Dendritic cell treated with granulocyte-macrophage colony-stimulating factor and Interleukin-4, amounts not matched to agents 40 ng/mL and 50 ng/mL, for 4 days (primary cell): Measurements from ENCODE around the gene CTCFL.

Source experiments
- H3K27ac Mint-ChIP-seq: one replicate; pipeline ENCODE4 v1.8.0; 2022; ENCODE audit warnings: mild to moderate bottlenecking, mixed read lengths
- H3K27me3 Mint-ChIP-seq: one replicate; pipeline ENCODE4 v1.8.0; 2022; ENCODE audit warnings: mild to moderate bottlenecking, mixed read lengths
- H3K36me3 Mint-ChIP-seq: one replicate; pipeline ENCODE4 v1.8.0; 2022; ENCODE audit warnings: low read depth, mixed read lengths
- H3K4me1 Mint-ChIP-seq: one replicate; pipeline ENCODE4 v1.8.0; 2022; ENCODE audit warnings: low read depth, mixed read lengths
- H3K4me3 Mint-ChIP-seq: one replicate; pipeline ENCODE4 v1.8.0; 2022; ENCODE audit warnings: mild to moderate bottlenecking, moderate library complexity, mixed read lengths
- H3K9me3 Mint-ChIP-seq: one replicate; pipeline ENCODE4 v1.8.0; 2022; ENCODE audit warnings: mixed read lengths
- intact Hi-C: fragments of 100-400 bp; cut with micrococcal nuclease; formaldehyde crosslinking; loops from one replicate; pipeline ENCODE4 v1.15.0; 2022

Gene CTCFL

DNA sequence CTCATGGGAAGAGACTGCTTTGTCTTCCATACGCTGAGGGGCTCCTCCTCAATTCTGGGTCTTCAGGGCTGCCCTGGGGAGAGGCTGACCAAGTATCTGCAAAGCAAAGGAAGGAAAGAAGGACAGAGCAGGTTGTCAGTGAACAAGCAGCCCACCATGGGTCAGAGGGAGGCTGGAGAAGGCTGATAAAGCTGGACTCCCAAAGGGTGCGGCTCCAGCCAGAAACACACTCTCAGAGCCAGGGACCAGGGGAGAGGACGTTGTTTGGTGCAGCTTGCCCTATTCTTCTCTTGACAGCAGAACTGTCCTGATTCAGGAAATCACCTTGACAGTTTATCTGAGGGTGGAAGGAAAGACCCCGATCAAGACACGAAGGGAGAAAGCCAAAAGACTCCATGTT lies 10.4 kb upstream of the CTCFL start:
- Mint-ChIP-seq H3K4me3 (no peak overlapping the region), H3K36me3 (no peaks in the 10 kb centered on the region), H3K9me3 (no peaks in the 10 kb centered on the region), H3K27me3 (peaks cover 29% of the 10 kb centered on the region), H3K4me1 (no peaks in the 10 kb centered on the region), H3K27ac (no peak overlapping the region)
- intact Hi-C loops = no loop called here

DNA sequence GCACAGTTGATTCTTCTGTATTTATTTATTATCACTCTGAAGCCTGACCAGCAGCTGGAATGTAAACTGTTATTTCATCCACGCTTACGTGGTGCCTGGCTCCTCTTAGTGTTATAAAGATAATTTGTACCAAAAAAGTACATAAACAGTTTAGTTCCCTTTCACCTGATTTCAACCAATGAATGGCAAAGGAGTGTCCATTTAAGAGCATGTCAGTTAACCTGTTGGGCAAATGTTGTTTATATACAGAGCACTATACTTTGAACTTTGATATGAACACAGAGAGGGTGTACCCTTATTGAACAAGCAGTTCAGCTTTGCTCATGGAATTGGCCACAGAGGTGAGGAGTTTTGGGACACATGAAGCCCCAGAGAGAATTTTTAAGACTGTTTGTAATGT lies 7.2 kb upstream of the CTCFL start:
- H3K9me3 Mint-ChIP-seq = no peaks in the 10 kb centered on the region
- H3K4me1 Mint-ChIP-seq = no peaks in the 10 kb centered on the region
- H3K27me3 Mint-ChIP-seq = peaks cover 26% of the 10 kb centered on the region
- no peak overlapping the region for H3K27ac Mint-ChIP-seq
- intact Hi-C loops = no loop called here
- H3K36me3 Mint-ChIP-seq = no peaks in the 10 kb centered on the region
- no peak overlapping the region for H3K4me3 Mint-ChIP-seq

DNA sequence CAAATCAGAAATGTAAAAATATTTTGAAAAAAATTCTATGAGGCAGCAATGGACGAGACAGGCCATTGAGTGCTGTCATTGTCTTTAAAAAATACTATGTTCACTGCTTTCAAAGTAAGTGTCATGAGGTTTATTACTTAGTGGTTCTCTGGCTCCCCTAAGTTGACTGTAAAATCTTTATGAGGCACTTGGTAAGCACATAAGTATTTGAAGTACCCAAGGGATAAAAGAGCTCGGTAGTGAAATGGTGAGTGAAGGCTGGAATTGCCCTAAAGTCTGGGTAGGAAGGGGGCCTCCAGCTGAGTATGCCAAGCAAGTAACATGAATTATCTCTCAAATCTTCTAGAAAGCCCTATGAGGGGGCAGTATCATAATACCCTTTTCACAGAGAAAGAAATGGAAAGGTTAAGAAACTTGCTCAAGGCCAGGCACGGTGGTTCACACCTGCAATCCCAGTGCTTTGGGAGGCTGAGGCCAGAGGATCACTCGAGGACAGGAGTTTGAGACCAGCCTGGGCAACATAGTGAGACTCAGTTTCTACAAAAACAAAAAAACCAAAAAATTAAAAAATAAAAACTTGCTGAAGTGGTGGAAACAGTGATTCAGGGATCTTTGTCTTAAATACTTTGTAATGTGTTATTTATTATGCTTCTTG lies 5.5 kb upstream of the CTCFL start:
- H3K27ac Mint-ChIP-seq = no peak overlapping the region
- H3K4me3 Mint-ChIP-seq = no peak overlapping the region
- no peaks in the 10 kb centered on the region for H3K9me3 Mint-ChIP-seq
- H3K27me3 Mint-ChIP-seq = peaks cover 19% of the 10 kb centered on the region
- intact Hi-C loops = no loop called here
- no peaks in the 10 kb centered on the region for H3K36me3 Mint-ChIP-seq
- H3K4me1 Mint-ChIP-seq = no peaks in the 10 kb centered on the region

DNA sequence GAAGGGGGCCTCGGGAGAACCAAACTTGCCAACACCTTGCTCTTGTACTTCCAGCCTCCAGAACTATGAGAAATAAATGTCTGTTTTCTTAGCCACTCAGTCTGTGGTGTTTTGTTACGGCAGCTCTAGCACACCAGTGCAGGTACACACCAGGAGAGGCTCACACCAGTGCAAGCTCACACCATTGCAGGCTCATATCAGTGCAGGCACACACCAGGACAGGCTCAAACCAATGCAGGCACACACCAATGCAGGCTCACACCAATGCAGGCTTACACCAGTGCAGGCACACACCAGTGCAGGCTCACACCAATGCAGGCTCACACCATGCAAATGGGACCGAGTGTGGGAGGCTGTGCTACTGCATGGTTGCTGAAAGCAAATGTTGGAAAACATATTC lies 4.9 kb upstream of the CTCFL start:
- H3K4me3 Mint-ChIP-seq = no peak overlapping the region
- no peak overlapping the region for H3K27ac Mint-ChIP-seq
- H3K36me3 Mint-ChIP-seq = no peaks in the 10 kb centered on the region
- H3K4me1 Mint-ChIP-seq = no peaks in the 10 kb centered on the region
- intact Hi-C loops = no loop called here
- peaks cover 15% of the 10 kb centered on the region for H3K27me3 Mint-ChIP-seq
- no peaks in the 10 kb centered on the region for H3K9me3 Mint-ChIP-seq

DNA sequence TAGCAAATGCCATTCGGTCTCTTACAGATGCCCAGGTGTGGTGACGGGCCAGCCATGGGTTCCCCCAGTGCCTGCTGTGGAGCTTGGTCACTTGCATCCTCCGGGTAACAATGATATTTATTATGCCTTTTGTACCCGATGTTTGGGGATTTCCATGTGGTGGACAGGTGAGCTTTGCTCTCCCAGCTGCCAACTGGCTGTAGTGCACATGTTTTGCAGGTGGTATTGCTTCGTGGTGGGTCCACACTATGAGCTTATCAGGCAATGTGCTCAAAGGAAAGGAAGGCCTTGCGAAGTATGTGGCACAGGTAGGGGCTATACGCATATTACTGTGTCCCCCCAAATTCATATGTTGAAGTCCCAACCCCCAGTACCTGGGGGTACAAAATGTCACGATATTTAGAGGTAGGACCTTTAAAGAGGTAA lies 4.2 kb upstream of the CTCFL start:
- Mint-ChIP-seq H3K4me3 (no peak overlapping the region), H3K4me1 (no peaks in the 10 kb centered on the region), H3K27ac (no peak overlapping the region), H3K27me3 (peaks cover 15% of the 10 kb centered on the region), H3K9me3 (no peaks in the 10 kb centered on the region), H3K36me3 (no peaks in the 10 kb centered on the region)
- intact Hi-C loops = no loop called here

DNA sequence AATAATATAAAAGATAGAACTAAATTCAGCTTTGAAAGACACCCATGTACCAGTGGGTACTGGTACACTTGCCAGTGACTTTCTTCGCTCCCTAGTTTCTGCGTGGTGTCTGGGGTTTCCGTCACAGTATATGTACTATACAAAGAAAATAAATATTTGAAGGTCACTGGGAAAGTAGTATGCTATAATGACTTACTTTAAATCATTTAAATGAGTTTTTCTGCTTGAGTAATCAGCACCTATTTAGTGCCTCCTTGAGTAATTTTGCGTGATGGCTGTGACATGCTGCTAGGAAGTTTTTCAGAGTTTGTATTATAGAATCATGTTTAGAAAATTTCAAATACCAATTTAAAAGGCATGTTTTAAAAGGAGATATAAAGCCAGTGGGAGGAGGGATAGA lies 3.2 kb upstream of the CTCFL start:
- H3K4me3 Mint-ChIP-seq = no peak overlapping the region
- no peaks in the 10 kb centered on the region for H3K4me1 Mint-ChIP-seq
- H3K27ac Mint-ChIP-seq = no peak overlapping the region
- H3K9me3 Mint-ChIP-seq = no peaks in the 10 kb centered on the region
- H3K27me3 Mint-ChIP-seq = peaks cover 15% of the 10 kb centered on the region
- H3K36me3 Mint-ChIP-seq = no peaks in the 10 kb centered on the region
- intact Hi-C loops = no loop called here

DNA sequence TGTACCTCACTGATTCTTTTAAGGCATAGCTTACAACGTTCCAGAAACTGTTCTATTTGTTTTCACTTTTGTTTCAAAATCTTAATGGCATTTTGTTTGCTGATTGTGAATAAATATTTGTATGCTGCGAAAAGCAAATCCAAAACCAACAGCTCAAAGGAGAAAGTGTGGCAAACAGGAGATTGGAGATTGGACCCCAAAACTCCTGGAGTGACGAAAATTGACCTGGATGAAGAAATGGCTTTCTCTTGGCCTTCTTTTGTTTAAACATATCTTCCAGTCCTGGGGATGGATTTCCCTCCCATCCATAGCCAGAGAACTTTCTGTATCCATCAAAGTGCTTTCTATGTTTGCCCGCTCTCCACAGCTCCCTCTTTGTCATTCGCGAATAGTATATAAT lies 2.8 kb upstream of the CTCFL start:
- Mint-ChIP-seq H3K27ac (no peak overlapping the region), H3K36me3 (no peaks in the 10 kb centered on the region)
- intact Hi-C loops = no loop called here

DNA sequence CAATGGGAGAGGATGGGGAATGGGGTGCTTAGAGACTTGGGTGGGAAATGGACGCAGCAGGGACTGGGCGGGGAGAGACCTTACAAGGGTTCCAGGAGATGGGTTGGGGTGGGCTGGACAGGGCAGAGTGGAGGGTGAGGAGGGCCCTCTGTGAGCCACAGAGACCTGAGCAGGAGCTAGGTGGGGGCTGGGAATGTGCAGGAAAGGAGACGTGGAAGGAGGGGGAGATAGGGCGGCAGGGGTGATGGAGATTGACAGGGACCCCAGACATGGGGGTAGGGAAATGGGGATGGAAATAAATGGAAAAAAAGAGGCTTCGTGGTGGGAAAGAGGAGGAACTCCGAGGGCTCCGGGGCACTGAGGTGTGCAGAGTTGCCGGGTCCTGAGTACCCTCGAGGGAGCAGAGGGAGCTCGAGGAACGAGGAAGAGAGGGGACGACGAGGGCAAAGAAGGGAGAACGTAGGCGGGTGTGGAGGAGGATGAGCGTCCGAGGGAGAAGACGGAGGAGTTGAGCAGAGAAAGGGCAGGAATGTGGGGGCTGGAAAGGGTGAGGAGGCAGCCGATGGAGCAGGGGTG lies 2.0 kb upstream of the CTCFL start:
- Mint-ChIP-seq H3K27me3 (peaks cover 13% of the 10 kb centered on the region), H3K4me3 (no peak overlapping the region)

More for the DNA sequence above, 2.8 kb upstream of the CTCFL start:
- peaks cover 13% of the 10 kb centered on the region for H3K27me3 Mint-ChIP-seq
- H3K4me1 Mint-ChIP-seq = no peaks in the 10 kb centered on the region
- H3K4me3 Mint-ChIP-seq = no peak overlapping the region
- H3K9me3 Mint-ChIP-seq = no peaks in the 10 kb centered on the region

DNA sequence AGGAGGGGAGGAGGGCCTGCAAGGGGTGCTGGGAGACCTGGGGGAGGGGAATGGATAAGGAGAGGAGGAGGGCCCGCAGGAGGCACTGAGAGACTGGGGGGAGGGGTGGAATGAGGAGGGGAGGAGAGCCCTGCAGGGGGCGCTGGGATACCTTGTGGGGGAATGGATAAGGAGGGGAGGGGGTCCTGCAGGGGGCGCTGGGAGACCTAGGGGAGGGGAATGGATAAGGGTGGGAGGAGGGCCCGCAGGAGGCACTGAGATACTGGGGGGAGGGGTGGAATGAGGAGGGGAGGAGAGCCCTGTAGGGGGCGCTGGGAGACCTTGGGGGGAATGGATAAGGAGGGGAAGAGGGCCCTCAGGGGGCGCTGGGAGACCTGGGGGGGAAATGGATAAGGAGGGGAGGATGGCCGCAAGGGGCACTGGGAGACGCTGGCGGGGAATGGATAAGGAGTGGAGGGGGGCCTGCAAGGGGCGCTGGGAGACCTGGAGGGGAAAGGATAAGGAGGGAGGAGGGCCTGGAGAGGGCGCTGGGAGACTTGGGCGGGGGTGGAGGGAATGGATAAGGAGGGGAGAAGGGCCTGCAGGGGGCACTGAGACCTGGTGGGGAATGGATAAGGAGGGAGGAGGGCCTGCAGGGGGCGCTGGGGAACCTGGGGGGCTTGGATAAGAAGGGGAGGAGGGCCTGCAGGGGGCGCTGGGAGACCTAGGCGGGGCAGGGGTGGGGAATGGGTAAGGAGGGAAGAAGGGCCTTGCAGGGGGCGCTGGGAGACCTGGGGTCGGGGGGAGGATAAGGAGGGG lies 1.3 kb upstream of the CTCFL start:
- no peaks in the 10 kb centered on the region for H3K36me3 Mint-ChIP-seq
- intact Hi-C loops = no loop called here
- no peaks in the 10 kb centered on the region for H3K9me3 Mint-ChIP-seq
- H3K4me1 Mint-ChIP-seq = no peaks in the 10 kb centered on the region
- peaks cover 10% of the 10 kb centered on the region for H3K27me3 Mint-ChIP-seq
- H3K27ac Mint-ChIP-seq = no peak overlapping the region
- H3K4me3 Mint-ChIP-seq = no peak overlapping the region

More for the DNA sequence above, 2.0 kb upstream of the CTCFL start:
- Mint-ChIP-seq H3K27ac (no peak overlapping the region), H3K9me3 (no peaks in the 10 kb centered on the region), H3K36me3 (no peaks in the 10 kb centered on the region), H3K4me1 (no peaks in the 10 kb centered on the region)
- intact Hi-C loops = no loop called here

DNA sequence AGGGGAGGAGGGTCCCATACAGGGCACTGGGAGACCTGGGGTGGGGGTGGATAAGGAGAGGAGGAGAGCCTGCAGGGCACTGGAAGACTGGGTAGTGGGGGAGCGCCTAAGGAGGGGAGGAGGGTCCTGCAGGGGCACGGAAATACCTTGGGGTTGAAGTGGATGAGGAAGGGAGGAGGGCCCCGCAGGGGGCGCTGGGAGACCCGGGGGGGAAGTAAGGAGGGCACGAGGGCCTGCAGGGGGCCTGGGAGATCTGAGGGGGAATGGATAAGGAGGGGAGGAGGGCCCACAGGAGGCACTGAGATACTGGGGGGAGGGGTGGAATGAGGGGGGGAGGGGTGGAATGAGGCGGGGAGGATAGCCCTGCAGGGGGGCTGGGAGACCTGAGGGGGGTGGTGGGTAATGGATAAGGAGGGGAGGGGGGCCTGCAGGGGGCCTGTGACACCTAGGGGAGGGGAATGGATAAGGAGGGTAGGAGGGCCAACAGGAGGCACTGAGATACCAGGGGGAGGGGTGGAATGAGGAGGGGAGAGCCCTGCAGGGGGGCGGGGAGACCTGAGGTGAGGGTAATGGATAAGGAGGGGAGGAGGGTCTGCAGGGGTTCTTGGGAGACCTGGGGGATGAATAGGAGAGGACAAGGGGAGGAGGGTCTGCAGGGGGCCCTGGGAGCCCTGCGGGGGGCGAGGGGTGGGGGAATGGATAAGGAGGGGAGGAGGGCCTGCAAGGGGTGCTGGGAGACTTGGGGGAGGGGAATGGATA lies 567 bp upstream of the CTCFL start:
- no peaks in the 10 kb centered on the region for H3K4me1 Mint-ChIP-seq
- H3K27ac Mint-ChIP-seq = no peak overlapping the region
- intact Hi-C loops = no loop called here
- no peak overlapping the region for H3K4me3 Mint-ChIP-seq
- H3K9me3 Mint-ChIP-seq = no peaks in the 10 kb centered on the region
- H3K36me3 Mint-ChIP-seq = no peaks in the 10 kb centered on the region
- H3K27me3 Mint-ChIP-seq = peaks cover 11% of the 10 kb centered on the region

DNA sequence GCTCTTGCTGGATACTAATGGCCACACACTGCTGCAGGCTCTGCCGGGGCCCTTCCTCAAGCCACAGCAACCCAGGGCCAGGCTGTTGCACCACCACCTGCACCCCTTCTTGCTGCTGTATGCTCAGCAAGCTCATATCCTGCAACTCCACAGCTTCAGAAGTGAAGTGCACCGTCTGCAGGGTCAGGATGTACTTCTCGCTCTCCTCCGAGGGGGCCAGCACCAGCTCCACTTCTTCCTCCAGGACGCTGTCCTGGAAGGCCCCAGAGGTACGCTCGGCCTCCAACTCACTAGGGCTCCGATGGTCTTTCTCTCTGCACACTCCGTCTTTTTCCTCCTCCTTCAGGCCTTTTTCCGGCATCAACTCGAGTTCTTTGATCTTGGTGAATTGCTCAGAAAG lies 1.2 kb downstream of the CTCFL start:
- no peaks in the 10 kb centered on the region for H3K9me3 Mint-ChIP-seq
- no peaks in the 10 kb centered on the region for H3K36me3 Mint-ChIP-seq
- intact Hi-C loops = no loop called here
- peaks cover 23% of the 10 kb centered on the region for H3K27me3 Mint-ChIP-seq
- H3K4me3 Mint-ChIP-seq = no peak overlapping the region
- no peak overlapping the region for H3K27ac Mint-ChIP-seq
- no peaks in the 10 kb centered on the region for H3K4me1 Mint-ChIP-seq

DNA sequence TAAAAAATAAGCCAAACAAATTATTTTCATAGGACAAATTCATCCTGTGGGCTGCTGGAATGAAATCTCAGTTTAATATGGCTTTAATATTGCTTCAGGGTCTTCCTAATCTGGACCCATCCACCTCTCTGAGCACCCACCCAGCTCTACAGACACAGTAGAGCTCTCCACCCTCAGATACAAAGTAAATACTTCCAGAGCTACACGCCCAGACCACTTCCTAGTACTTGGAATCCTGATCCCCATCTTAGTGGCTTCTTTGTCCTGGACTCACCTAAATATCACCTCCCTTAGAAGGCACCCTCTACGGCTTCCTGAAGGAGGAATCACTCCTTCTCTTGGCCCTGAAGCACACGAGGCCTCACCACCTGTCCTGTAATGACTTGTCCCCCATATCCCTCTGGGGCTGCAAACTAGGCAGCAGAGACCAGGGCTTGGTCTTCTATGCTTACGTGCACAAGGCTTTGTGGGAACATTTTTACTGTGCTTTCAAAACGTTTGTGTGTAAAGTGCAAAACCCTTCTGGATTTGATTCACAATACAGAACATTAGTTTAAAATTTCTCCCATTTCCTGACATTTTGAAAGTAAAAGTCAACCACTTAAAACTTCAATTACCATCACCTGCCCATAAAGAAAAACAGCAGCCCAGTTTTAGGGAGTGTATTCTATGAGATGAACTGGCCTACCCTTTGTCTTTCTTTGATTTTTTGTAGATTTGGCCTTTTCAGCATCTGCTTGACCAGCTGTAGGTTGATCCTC lies 2.4 kb downstream of the CTCFL start:
- Mint-ChIP-seq H3K9me3 (no peaks in the 10 kb centered on the region), H3K27ac (no peak overlapping the region), H3K4me1 (no peaks in the 10 kb centered on the region), H3K27me3 (peaks cover 23% of the 10 kb centered on the region), H3K36me3 (no peaks in the 10 kb centered on the region), H3K4me3 (no peak overlapping the region)
- intact Hi-C loops = no loop called here

DNA sequence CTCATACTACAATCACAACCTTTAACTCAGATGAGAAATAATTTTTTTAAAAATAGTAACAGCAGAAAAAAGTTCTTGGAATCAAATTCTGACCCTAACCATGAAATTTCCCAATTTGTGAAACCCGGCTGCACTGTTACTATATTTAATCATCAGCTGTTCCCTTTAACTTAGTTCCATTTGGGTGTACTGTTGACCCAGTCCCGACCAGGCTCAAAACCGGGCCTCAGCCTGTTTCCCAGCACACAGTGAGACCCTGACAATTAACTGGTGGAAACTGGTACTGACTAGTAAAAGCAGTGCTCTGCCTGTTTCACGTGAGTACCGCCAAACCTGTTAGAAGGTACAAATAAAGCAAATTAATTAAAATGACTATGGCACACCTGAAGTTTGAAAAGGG lies 7.0 kb downstream of the CTCFL start:
- no peak overlapping the region for H3K4me3 Mint-ChIP-seq
- H3K4me1 Mint-ChIP-seq = no peaks in the 10 kb centered on the region
- no peaks in the 10 kb centered on the region for H3K36me3 Mint-ChIP-seq
- no peak overlapping the region for H3K27ac Mint-ChIP-seq
- intact Hi-C loops = loop anchor here (5.0 to 10.0 kb wide), 2 partner anchors 567 to 689 kb away; no protein-coding TSS in a partner anchor
- H3K27me3 Mint-ChIP-seq = peaks cover 31% of the 10 kb centered on the region
- H3K9me3 Mint-ChIP-seq = no peaks in the 10 kb centered on the region
